LNCaP clone FGC (cell line): ENCODE data around the gene MTIF3.

ENCODE experiments used
- DNase-seq: peaks from one replicate; pipeline ENCODE4 v3.0.0-alpha.2; 2011; ENCODE audit warnings: low read depth
- H3K4me3 ChIP-seq: 2 replicates; pipeline ENCODE4 v1.5.1; 2011; ENCODE audit warnings: mild to moderate bottlenecking, low read depth, low read length, control low read depth
- TF ChIP-seq, protein P1 (sequence below): IDR thresholded peaks from 2 replicates; pipeline ENCODE4 v1.5.1; 2012; ENCODE audit warnings: mild to moderate bottlenecking; ENCODE audit not compliant: control insufficient read depth, insufficient read depth; ENCODE audit errors: extremely low read depth

MTIF3 gene

DNA sequence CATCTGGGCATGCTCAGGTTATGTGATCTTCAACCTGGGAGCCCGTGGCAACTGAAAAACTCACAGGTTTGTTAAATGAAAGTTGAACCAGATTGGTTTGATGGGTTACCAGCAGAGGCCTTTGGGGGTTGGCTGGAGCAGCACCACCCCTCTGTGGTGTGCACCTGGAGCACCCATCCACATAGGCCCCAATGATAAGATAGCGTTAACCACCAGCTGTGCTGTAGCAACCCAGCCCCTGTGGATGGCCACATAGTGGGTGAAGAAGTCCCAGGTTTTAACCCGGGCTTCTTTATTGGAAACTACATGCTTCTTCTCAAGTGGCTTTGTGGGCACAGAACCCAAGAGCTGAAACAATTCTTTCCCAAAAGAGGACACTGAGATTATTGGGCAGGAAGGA, 22.6 kb upstream of the MTIF3 start:
- no peak for DNase-seq
- TF ChIP-seq, protein P1, sequence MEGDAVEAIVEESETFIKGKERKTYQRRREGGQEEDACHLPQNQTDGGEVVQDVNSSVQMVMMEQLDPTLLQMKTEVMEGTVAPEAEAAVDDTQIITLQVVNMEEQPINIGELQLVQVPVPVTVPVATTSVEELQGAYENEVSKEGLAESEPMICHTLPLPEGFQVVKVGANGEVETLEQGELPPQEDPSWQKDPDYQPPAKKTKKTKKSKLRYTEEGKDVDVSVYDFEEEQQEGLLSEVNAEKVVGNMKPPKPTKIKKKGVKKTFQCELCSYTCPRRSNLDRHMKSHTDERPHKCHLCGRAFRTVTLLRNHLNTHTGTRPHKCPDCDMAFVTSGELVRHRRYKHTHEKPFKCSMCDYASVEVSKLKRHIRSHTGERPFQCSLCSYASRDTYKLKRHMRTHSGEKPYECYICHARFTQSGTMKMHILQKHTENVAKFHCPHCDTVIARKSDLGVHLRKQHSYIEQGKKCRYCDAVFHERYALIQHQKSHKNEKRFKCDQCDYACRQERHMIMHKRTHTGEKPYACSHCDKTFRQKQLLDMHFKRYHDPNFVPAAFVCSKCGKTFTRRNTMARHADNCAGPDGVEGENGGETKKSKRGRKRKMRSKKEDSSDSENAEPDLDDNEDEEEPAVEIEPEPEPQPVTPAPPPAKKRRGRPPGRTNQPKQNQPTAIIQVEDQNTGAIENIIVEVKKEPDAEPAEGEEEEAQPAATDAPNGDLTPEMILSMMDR = no peak
- H3K4me3 ChIP-seq = no peak overlapping the region

DNA sequence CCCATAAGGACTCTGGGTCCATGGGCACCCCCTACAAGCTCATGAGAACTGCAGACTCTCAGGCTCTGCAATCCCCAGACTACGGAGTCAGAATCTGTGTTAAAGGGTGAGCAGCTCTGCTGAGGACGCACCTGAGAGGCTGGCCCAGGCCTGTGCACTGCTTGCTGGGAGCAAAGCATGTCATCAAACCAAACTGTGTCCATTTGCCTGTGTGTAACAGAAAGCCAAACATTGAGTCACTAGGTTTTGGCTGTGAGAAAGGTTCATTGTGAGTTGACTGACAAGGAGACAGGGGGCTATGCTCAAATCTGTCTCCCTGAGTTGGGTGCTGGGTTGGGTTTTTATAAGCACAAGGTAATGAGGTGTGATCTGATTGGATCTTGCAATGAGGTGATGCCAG, 22.1 kb upstream of the MTIF3 start:
- H3K4me3 ChIP-seq = no peak overlapping the region
- TF ChIP-seq, protein P1 = no peak
- no peak for DNase-seq

- TF ChIP-seq, protein P1 = no peak
- H3K4me3 ChIP-seq = no peak overlapping the region
- DNase-seq = no peak
These were observed 19.9 kb upstream of the MTIF3 start for GRCh38 chr13:27470075-27470820.

- TF ChIP-seq, protein P1 = no peak
- DNase-seq = no peak
These were observed 16.1 kb upstream of the MTIF3 start for GRCh38 chr13:27466513-27466912.

GRCh38 chr13:27465611-27466010, 15.2 kb upstream of the MTIF3 start:
- no peak overlapping the region for H3K4me3 ChIP-seq
- TF ChIP-seq, protein P1 = no peak
- no peak for DNase-seq

More at GRCh38 chr13:27466513-27466912, 16.1 kb upstream of the MTIF3 start:
- H3K4me3 ChIP-seq = no peak overlapping the region

DNA sequence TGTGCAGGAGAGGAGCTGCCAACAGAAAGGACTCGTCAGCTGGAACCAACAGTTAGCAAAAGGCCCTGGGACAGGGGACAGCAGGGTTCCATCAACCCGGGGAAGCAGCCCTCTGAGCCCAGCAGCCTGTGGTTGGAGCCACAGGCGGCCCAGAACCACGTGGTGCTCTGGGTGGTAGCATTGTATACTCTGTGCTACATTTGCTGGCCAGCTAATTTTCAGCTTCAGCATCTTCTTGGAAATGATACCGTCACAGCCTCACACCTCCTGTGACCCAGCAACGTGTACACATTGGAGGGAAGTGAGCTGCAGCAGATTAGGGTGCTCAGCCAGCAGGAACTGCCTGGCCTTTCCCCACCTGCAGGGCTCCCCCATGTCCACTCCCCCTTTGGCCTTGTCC, 13.1 kb upstream of the MTIF3 start:
- no peak for DNase-seq
- TF ChIP-seq, protein P1 = no peak
- H3K4me3 ChIP-seq = no peak overlapping the region

DNA sequence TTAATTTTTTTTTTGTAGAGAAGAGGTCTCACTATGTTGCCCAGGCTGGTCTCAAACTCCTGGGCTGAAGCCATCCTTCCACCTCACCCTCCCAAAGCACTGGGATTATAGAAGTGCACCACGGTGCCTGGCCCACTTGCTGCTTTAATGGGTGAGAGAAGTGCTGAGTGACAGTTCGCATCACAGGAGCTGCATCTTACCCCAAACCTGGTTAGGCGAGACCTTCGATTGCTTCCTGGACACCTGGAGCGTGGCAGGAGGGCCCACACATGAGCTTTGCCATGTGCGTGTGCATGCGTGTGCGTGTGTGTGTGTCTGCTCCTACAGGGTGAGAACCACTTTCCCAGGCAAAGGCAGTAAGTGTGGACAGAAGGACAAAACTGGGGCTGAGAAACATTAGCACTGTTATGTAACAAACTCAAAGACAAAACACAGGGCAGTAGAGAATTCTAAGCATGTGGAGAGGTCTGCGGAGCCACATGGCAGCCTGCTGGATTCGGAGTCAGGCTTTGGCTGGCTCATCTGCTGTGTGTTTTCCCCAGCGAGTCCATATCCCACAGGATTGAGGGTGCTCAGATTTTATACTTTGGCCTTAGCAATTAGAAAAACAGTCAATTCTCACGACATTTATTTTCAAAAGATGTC, 11.7 kb upstream of the MTIF3 start:
- TF ChIP-seq, protein P1 = no peak
- no peak for DNase-seq
- no peak overlapping the region for H3K4me3 ChIP-seq
